Measurements from ENCODE around the gene LPP. TPM values are rescaled to one million over a fixed set of nuclear protein-coding genes. Genes with fewer than 3 reads are reported as not detected.
A peak's percentile ranks its signal among the peaks of the same experiment; 100 is the strongest.

LPP gene
- total and polyA plus RNA-seq, 8 donors = 4.9 to 84.4 (median 45.9) TPM

- ATAC-seq (no peak), FAIRE-seq (no peak), DNase-seq (no peak)
- no peak overlapping the region for H3K27ac ChIP-seq
- intact Hi-C loops (cut with DNase I) = no loop called here
- H3K27me3 ChIP-seq = no peaks in the 10 kb centered on the region
- H3K4me1 ChIP-seq = no peaks in the 10 kb centered on the region
- H3K9me3 ChIP-seq = no peaks in the 10 kb centered on the region
- 85 to 87% methylated on average over 2 of the region's 2 CpGs for WGBS, 2 donors
- H3K36me3 ChIP-seq = no peaks in the 10 kb centered on the region
- no peak for TF ChIP-seq CTCF (IDR thresholded peaks at IDR 0.05)
- H3K4me3 ChIP-seq = no peak overlapping the region
Observed at GRCh38 chr3:188411750-188412149, 257.8 kb downstream of the LPP start.

DNA sequence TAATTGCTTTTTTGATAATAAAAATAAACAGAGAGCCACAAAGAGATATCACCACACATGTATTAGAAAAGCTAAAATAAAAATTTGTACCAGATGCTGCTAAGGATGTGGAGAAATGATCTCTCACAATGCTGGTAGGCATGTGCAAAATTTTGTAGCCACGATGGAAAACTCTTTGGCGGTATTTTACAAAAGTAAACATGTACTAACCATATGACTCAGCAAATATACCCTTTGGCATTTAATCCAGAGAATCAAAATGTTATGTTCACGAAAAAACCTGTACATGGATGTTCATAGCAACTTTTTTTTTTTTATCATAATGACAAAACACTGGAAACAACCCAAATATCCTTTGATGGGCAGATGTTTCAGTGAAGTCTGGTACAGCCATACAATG, 261.2 kb downstream of the LPP start:
- no peak overlapping the region for H3K27ac ChIP-seq
- no peak overlapping the region for H3K4me3 ChIP-seq
- ATAC-seq = no peak
- no peaks in the 10 kb centered on the region for H3K36me3 ChIP-seq
- no peak for DNase-seq
- intact Hi-C loops (cut with DNase I) = no loop called here
- no peaks in the 10 kb centered on the region for H3K4me1 ChIP-seq
- TF ChIP-seq CTCF (IDR thresholded peaks at IDR 0.05) = no peak
- H3K9me3 ChIP-seq = no peaks in the 10 kb centered on the region
- WGBS, 2 donors = 50 to 61% methylated on average over 3 of the region's 3 CpGs
- no peak for FAIRE-seq
- H3K27me3 ChIP-seq = no peaks in the 10 kb centered on the region

- no peak for DNase-seq
- TF ChIP-seq CTCF (IDR thresholded peaks at IDR 0.05) = no peak
- Histone ChIP-seq H3K27ac (no peak overlapping the region), H3K4me3 (no peak overlapping the region), H3K9me3 (no peaks in the 10 kb centered on the region), H3K27me3 (no peaks in the 10 kb centered on the region), H3K36me3 (no peaks in the 10 kb centered on the region), H3K4me1 (peaks cover 4 to 6% (median 5%) of the 10 kb centered on the region in 3 donors)
- intact Hi-C loops (cut with DNase I) = no loop called here
- no peak for FAIRE-seq
- 94 to 96% methylated on average over 1 of the region's 1 CpG for WGBS, 2 donors
- no peak for ATAC-seq
Observed at GRCh38 chr3:188416041-188416440, 262.1 kb downstream of the LPP start.

- intact Hi-C loops (cut with DNase I) = no loop called here
- TF ChIP-seq CTCF (IDR thresholded peaks at IDR 0.05) = no peak
- ATAC-seq (no peak), FAIRE-seq (no peak), DNase-seq (no peak)
- Histone ChIP-seq H3K27me3 (no peaks in the 10 kb centered on the region), H3K4me3 (no peak overlapping the region), H3K27ac (no peak overlapping the region), H3K36me3 (no peaks in the 10 kb centered on the region), H3K4me1 (peaks cover 8 to 14% (median 12%) of the 10 kb centered on the region in 3 donors), H3K9me3 (no peaks in the 10 kb centered on the region)
- 95 to 97% methylated on average over 3 of the region's 3 CpGs for WGBS, 2 donors
Observed at GRCh38 chr3:188417271-188417696, 263.3 kb downstream of the LPP start.

- Histone ChIP-seq H3K9me3 (no peaks in the 10 kb centered on the region), H3K36me3 (no peaks in the 10 kb centered on the region), H3K4me3 (no peak overlapping the region), H3K4me1 (peaks cover 8 to 17% (median 12%) of the 10 kb centered on the region in 3 donors), H3K27me3 (no peaks in the 10 kb centered on the region), H3K27ac (no peak overlapping the region)
- WGBS, 2 donors = 88 to 96% methylated on average over 3 of the region's 3 CpGs
- intact Hi-C loops (cut with DNase I) = no loop called here
- ATAC-seq = no peak
- FAIRE-seq = peak; percentile 23
- no peak for DNase-seq
- TF ChIP-seq CTCF (IDR thresholded peaks at IDR 0.05) = no peak
Observed at GRCh38 chr3:188417766-188418165, 263.8 kb downstream of the LPP start.
